IMR-90 (cell line): ENCODE results near the gene RPS10.

Source experiments
- BHLHE40 ChIP-seq: fragments of 150-350 bp; IDR thresholded peaks from 2 replicates; pipeline ENCODE4 v1.6.1; 2016; ENCODE audit warnings: mild to moderate bottlenecking, low read depth, low read length
- CEBPB ChIP-seq: IDR thresholded peaks from 2 replicates; pipeline ENCODE4 v1.6.1; 2012; ENCODE audit warnings: low read depth, low read length, improper control_type of control experiment
- CHD1 ChIP-seq: IDR thresholded peaks from 2 replicates; pipeline ENCODE4 v1.6.1; 2012; ENCODE audit warnings: low read depth, low read length, improper control_type of control experiment
- FOS ChIP-seq: fragments of 150-350 bp; IDR thresholded peaks from 2 replicates; pipeline ENCODE4 v1.6.1; 2016; ENCODE audit warnings: low read depth, low read length
- MAZ ChIP-seq: IDR thresholded peaks from 2 replicates; pipeline ENCODE4 v1.6.1; 2012; ENCODE audit warnings: low read depth, mild to moderate bottlenecking, low read length, improper control_type of control experiment, moderate library complexity, borderline replicate concordance
- MXI1 ChIP-seq: IDR thresholded peaks from 2 replicates; pipeline ENCODE4 v1.6.1; 2012; ENCODE audit warnings: low read depth, mild to moderate bottlenecking, low read length, moderate library complexity, borderline replicate concordance
- POLR2A ChIP-seq: IDR thresholded peaks from 2 replicates; pipeline ENCODE4 v1.6.1; 2012; ENCODE audit warnings: mild to moderate bottlenecking, low read depth, low read length
- RAD21 ChIP-seq: IDR thresholded peaks from 2 replicates; pipeline ENCODE4 v1.6.1; 2012; ENCODE audit warnings: low read length, improper control_type of control experiment
- RCOR1 ChIP-seq: IDR thresholded peaks from 2 replicates; pipeline ENCODE4 v1.6.1; 2012; ENCODE audit warnings: mild to moderate bottlenecking, low read length, improper control_type of control experiment; ENCODE audit not compliant: insufficient replicate concordance
- RFX5 ChIP-seq: IDR thresholded peaks from 2 replicates; pipeline ENCODE4 v1.8.0; 2012; ENCODE audit warnings: low read depth, mild to moderate bottlenecking, low read length, moderate library complexity
- TF ChIP-seq, protein P1 (sequence below): conservative IDR thresholded peaks from 2 replicates; pipeline ENCODE4 v1.5.1; 2012; ENCODE audit warnings: mild to moderate bottlenecking, low read depth, low read length, improper control_type of control experiment
- TF ChIP-seq, protein P2 (sequence below): fragments of 150-350 bp; IDR thresholded peaks from 2 replicates; pipeline ENCODE4 v1.6.1; 2016; ENCODE audit warnings: low read depth, mild to moderate bottlenecking, low read length, moderate library complexity, borderline replicate concordance
- TF ChIP-seq, protein P3 (sequence below): fragments of 150-350 bp; IDR thresholded peaks from 2 replicates; pipeline ENCODE4 v1.6.1; 2017; ENCODE audit warnings: mild to moderate bottlenecking, antibody characterized with exemption, low read length, low read depth

DNA sequence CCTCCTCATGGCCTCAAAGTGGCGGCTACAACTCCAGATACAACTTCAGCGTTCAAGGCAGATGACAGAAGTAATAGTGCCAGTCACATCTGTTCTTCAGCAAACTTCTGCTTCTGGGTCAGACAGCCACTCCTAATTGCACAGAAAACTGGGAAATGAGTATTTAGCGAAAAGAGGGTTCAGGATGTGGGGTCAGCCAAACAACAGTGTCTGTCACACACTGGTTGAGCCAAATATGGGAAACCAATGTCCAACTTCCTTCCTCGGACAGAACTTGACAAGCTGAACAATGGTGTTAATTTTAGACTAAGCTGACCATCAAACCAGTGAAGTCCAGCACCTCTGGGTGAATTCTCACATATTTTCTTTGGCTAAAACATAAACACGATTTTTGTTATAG, 55.5 kb downstream of the RPS10 start:
- TF ChIP-seq CEBPB = no peak
- TF ChIP-seq, protein P1, sequence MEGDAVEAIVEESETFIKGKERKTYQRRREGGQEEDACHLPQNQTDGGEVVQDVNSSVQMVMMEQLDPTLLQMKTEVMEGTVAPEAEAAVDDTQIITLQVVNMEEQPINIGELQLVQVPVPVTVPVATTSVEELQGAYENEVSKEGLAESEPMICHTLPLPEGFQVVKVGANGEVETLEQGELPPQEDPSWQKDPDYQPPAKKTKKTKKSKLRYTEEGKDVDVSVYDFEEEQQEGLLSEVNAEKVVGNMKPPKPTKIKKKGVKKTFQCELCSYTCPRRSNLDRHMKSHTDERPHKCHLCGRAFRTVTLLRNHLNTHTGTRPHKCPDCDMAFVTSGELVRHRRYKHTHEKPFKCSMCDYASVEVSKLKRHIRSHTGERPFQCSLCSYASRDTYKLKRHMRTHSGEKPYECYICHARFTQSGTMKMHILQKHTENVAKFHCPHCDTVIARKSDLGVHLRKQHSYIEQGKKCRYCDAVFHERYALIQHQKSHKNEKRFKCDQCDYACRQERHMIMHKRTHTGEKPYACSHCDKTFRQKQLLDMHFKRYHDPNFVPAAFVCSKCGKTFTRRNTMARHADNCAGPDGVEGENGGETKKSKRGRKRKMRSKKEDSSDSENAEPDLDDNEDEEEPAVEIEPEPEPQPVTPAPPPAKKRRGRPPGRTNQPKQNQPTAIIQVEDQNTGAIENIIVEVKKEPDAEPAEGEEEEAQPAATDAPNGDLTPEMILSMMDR = no peak
- TF ChIP-seq, protein P2, sequence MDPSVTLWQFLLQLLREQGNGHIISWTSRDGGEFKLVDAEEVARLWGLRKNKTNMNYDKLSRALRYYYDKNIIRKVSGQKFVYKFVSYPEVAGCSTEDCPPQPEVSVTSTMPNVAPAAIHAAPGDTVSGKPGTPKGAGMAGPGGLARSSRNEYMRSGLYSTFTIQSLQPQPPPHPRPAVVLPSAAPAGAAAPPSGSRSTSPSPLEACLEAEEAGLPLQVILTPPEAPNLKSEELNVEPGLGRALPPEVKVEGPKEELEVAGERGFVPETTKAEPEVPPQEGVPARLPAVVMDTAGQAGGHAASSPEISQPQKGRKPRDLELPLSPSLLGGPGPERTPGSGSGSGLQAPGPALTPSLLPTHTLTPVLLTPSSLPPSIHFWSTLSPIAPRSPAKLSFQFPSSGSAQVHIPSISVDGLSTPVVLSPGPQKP = no peak
- TF ChIP-seq POLR2A = no peak
- no peak for TF ChIP-seq FOS
- TF ChIP-seq RAD21 = no peak
- TF ChIP-seq BHLHE40 = no peak
- TF ChIP-seq RFX5 = no peak
- no peak for TF ChIP-seq MXI1
- TF ChIP-seq, protein P3, sequence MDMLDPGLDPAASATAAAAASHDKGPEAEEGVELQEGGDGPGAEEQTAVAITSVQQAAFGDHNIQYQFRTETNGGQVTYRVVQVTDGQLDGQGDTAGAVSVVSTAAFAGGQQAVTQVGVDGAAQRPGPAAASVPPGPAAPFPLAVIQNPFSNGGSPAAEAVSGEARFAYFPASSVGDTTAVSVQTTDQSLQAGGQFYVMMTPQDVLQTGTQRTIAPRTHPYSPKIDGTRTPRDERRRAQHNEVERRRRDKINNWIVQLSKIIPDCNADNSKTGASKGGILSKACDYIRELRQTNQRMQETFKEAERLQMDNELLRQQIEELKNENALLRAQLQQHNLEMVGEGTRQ = no peak
- no peak for TF ChIP-seq MAZ
- TF ChIP-seq RCOR1 = no peak
- no peak for TF ChIP-seq CHD1
